IMR-90 (cell line): ENCODE results near the gene XPO4. TPM values are rescaled to one million over a fixed set of nuclear protein-coding genes. Genes with fewer than 3 reads are reported as not detected.
"Not testable (repeated sequence)": the region's sequence is repeated elsewhere in the genome, so short reads cannot be mapped to it uniquely, and the experiment has no call there.

Source experiments
- ATAC-seq: fragments of 200-7000 bp; cut with Tn5 transposase; 2 replicates; pipeline ENCODE4 v1.9.1; 2020; ENCODE audit warnings: low read depth, mild to moderate bottlenecking, moderate library complexity
- BruUV-seq: library from RNA; stranded (reverse); fragments of 400-500 nt; replicated peaks from 2 replicates; lab custom pipeline; 2021; lab: Mats Ljungman, UMichigan
- CTCF ChIA-PET: fragments of 300-600 bp; formaldehyde crosslinking; extraction: SDS; loops from one replicate; lab custom pipeline; 2021; ENCODE audit warnings: antibody characterized with exemption; lab: Yijun Ruan, JAX
- POLR2A ChIA-PET: fragments of 300-600 bp; sonication (Branson Sonifier 250); formaldehyde crosslinking; loops from one replicate; lab custom pipeline; 2022; ENCODE audit warnings: antibody characterized with exemption; ENCODE audit not compliant: unreplicated experiment; lab: Charles Lee
- DNase-seq: peaks from one replicate; pipeline ENCODE4 v3.0.0; 2013
- H2AFZ ChIP-seq: replicated peaks from 2 replicates; pipeline ENCODE3; 2013; ENCODE audit warnings: low read length, mild to moderate bottlenecking; ENCODE audit not compliant: poor library complexity
- H2AK5ac ChIP-seq: 2 replicates; pipeline ENCODE4 v1.6.1; 2013; ENCODE audit warnings: low read depth, low read length, inconsistent platforms
- H2AK9ac ChIP-seq: replicated peaks from 2 replicates; pipeline ENCODE3; 2013; ENCODE audit warnings: mild to moderate bottlenecking, low read depth, low read length, moderate library complexity; ENCODE audit not compliant: poor library complexity
- H2BK120ac ChIP-seq: 2 replicates; pipeline ENCODE4 v1.6.1; 2013; ENCODE audit warnings: low read depth, low read length, inconsistent platforms
- H2BK15ac ChIP-seq: 3 replicates; pipeline ENCODE4 v1.6.1; 2013; ENCODE audit warnings: low read depth, low read length, inconsistent platforms
- H2BK20ac ChIP-seq: 2 replicates; pipeline ENCODE4 v1.6.1; 2013; ENCODE audit warnings: low read depth, mild to moderate bottlenecking, inconsistent platforms, low read length, moderate library complexity
- H2BK5ac ChIP-seq: 2 replicates; pipeline ENCODE4 v1.6.1; 2013; ENCODE audit warnings: mild to moderate bottlenecking, low read depth, low read length, inconsistent platforms; ENCODE audit not compliant: poor library complexity, severe bottlenecking
- H3K14ac ChIP-seq: replicated peaks from 2 replicates; pipeline ENCODE4 v1.6.1; 2013; ENCODE audit warnings: low read depth, low read length, inconsistent platforms
- H3K18ac ChIP-seq: 2 replicates; pipeline ENCODE4 v1.6.1; 2013; ENCODE audit warnings: low read depth, low read length, control low read depth
- H3K23ac ChIP-seq: 2 replicates; pipeline ENCODE4 v1.6.1; 2013; ENCODE audit warnings: low read depth, low read length, inconsistent platforms
- H3K27ac ChIP-seq: 2 replicates; pipeline ENCODE4 v1.5.1; 2013; ENCODE audit warnings: mild to moderate bottlenecking, control low read depth, low read length; ENCODE audit not compliant: insufficient read depth
- H3K27me3 ChIP-seq: 2 replicates; pipeline ENCODE4 v1.6.1; 2013; ENCODE audit warnings: low read length; ENCODE audit not compliant: control insufficient read depth, insufficient read depth
- H3K36me3 ChIP-seq: 2 replicates; pipeline ENCODE4 v1.6.1; 2013; ENCODE audit warnings: low read length, mixed read lengths; ENCODE audit not compliant: control insufficient read depth, insufficient read depth
- H3K4ac ChIP-seq: 2 replicates; pipeline ENCODE4 v1.6.1; 2013; ENCODE audit warnings: low read depth, low read length, inconsistent platforms
- H3K4me1 ChIP-seq: 2 replicates; pipeline ENCODE4 v1.6.1; 2013; ENCODE audit warnings: low read length, mixed read lengths; ENCODE audit not compliant: control insufficient read depth, insufficient read depth
- H3K4me2 ChIP-seq: 2 replicates; pipeline ENCODE4 v1.6.1; 2013; ENCODE audit warnings: low read depth, mild to moderate bottlenecking, control low read depth, low read length, moderate library complexity
- H3K4me3 ChIP-seq: 2 replicates; pipeline ENCODE4 v1.5.1; 2013; ENCODE audit warnings: low read depth, mild to moderate bottlenecking, control low read depth, low read length, moderate library complexity; ENCODE audit not compliant: insufficient read depth
- H3K56ac ChIP-seq: 2 replicates; pipeline ENCODE4 v1.6.1; 2013; ENCODE audit warnings: low read length, inconsistent platforms; ENCODE audit not compliant: insufficient read depth; ENCODE audit errors: extremely low read depth
- H3K79me1 ChIP-seq, 2 experiments: 2 replicates each; pipeline ENCODE4 v1.6.1; 2013; ENCODE audit warnings: low read length in 2 of 2, inconsistent platforms in 1 of 2, low read depth in 1 of 2
- H3K9ac ChIP-seq: 2 replicates; pipeline ENCODE4 v1.6.1; 2013; ENCODE audit warnings: low read depth, low read length, control low read depth
- H3K9me1 ChIP-seq: 2 replicates; pipeline ENCODE4 v1.6.1; 2013; ENCODE audit warnings: low read length, inconsistent platforms; ENCODE audit not compliant: insufficient read depth
- H3K9me3 ChIP-seq: 2 replicates; pipeline ENCODE4 v1.6.1; 2013; ENCODE audit warnings: low read length; ENCODE audit not compliant: control insufficient read depth, insufficient read depth
- H4K20me1 ChIP-seq: 2 replicates; pipeline ENCODE4 v1.6.1; 2013; ENCODE audit warnings: low read length, inconsistent platforms; ENCODE audit not compliant: insufficient read depth
- H4K5ac ChIP-seq: 2 replicates; pipeline ENCODE4 v1.6.1; 2013; ENCODE audit warnings: mild to moderate bottlenecking, low read depth, low read length, control low read depth
- H4K8ac ChIP-seq, 2 experiments: 2 replicates each; pipeline ENCODE4 v1.6.1; 2013; ENCODE audit warnings: low read depth in 2 of 2, low read length in 2 of 2, control low read depth in 1 of 2, inconsistent platforms in 1 of 2
- H4K91ac ChIP-seq: 2 replicates; pipeline ENCODE4 v1.6.1; 2013; ENCODE audit warnings: low read depth, low read length, inconsistent platforms; ENCODE audit not compliant: insufficient read depth
- CEBPB ChIP-seq: IDR thresholded peaks from 2 replicates; pipeline ENCODE4 v1.6.1; 2012; ENCODE audit warnings: low read depth, low read length, improper control_type of control experiment
- WGBS, 2 experiments: methylation state at CpG; one replicate each; pipeline versions ENCODE4 v1.1.5 to v1.1.7; 2013; ENCODE audit warnings: missing lambda C conversion rate in 2 of 2; ENCODE audit not compliant: insufficient read length in 1 of 2; ENCODE audit errors: extremely low coverage in 2 of 2; 5-methylcytosine and 5-hydroxymethylcytosine counted together
- dilution Hi-C: fragments of 300-500 bp; cut with HindIII; formaldehyde crosslinking; loops from one replicate; pipeline ENCODE4 v1.14.3; 2018; ENCODE audit warnings: low sequenced_read_pairs; ENCODE audit not compliant: unreplicated experiment
- in situ Hi-C: fragments of 300-500 bp; cut with MboI; formaldehyde crosslinking; loops from 3 replicates; pipeline ENCODE4 v1.14.3; 2019; ENCODE audit warnings: low sequenced_read_pairs, inconsistent platforms, mixed read lengths
- intact Hi-C: fragments of 100-400 bp; cut with micrococcal nuclease; formaldehyde crosslinking; loops from 2 replicates; pipeline ENCODE4 v1.10.0; 2022
- polyA plus RNA-seq, 3 experiments: library from polyadenylated mRNA; depleted of rRNA; stranded (reverse); fragments of >200 nt; gene quantifications; 2 replicates each; pipeline ENCODE4 v1.2.3, GENCODE V29; 2012; ENCODE audit warnings: low replicate concordance in 1 of 3
- total RNA-seq: library from RNA; depleted of rRNA; stranded (reverse); fragments of >200 nt; gene quantifications from 2 replicates; pipeline ENCODE4 v1.2.3, GENCODE V29; 2012

The XPO4 gene
- total and polyA plus RNA-seq, 2 of the 4 experiments (the other 2 are of a cell fraction): 5.0 to 21.1 TPM

DNA sequence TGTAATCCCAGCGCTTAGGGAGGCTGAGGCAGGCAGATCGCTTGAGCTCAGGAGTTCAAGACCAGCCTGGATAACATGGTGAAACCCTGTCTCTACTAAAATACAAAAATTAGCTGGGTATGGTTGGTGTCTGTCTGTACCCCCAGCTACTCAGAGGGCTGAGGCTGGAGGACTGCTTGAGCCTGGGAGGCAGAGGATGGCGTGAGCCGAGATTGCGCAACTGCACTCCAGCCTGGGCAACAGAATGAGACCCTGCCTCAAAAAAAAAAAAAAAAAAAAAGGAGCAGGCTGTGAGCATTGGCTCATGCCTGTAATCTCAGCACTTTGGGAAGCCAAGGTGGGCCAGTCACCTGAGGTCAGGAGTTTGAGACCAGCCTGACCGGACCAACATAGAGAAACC, 12.0 kb downstream of the XPO4 start:
- peaks cover 25% of the 10 kb centered on the region for H4K20me1 ChIP-seq
- H2BK15ac ChIP-seq, ATAC-seq, H4K91ac ChIP-seq, H3K9me3 ChIP-seq, H3K4ac ChIP-seq, H3K9me1 ChIP-seq, H3K27ac ChIP-seq, in situ Hi-C loops, H2AFZ ChIP-seq, H3K27me3 ChIP-seq, H2BK120ac ChIP-seq, H2BK20ac ChIP-seq, H3K4me3 ChIP-seq, H2BK5ac ChIP-seq, H3K23ac ChIP-seq, H3K4me2 ChIP-seq, H3K36me3 ChIP-seq, BruUV-seq, dilution Hi-C loops, H3K4me1 ChIP-seq, intact Hi-C loops, H2AK5ac ChIP-seq, H3K14ac ChIP-seq, DNase-seq, POLR2A ChIA-PET, H2AK9ac ChIP-seq, H3K56ac ChIP-seq, H4K8ac ChIP-seq, H4K5ac ChIP-seq, H3K18ac ChIP-seq, H3K9ac ChIP-seq: not testable (repeated sequence)
- peaks cover 15 to 73% of the 10 kb centered on the region in 2 experiments for H3K79me1 ChIP-seq
- peak; percentile 77 for TF ChIP-seq CEBPB
- CTCF ChIA-PET: interaction anchor here (0.5 to 0.6 kb wide), 2 partner anchors 10 to 34 kb away, joined by 3 to 4 read pairs; no protein-coding TSS in a partner anchor
- whole genome bisulfite sequencing, 2 experiments: 100% methylated on average over 3 of the region's 6 CpGs; no CpG with 5 or more reads in 1 of the 2 experiments
